NCI-H146 (cell line): Measurements from ENCODE around the gene COL6A2.
"Not testable (repeated sequence)": the region's sequence is repeated elsewhere in the genome, so short reads cannot be mapped to it uniquely, and the experiment has no call there.

Experiments
- DNase-seq: peaks from one replicate; lab custom pipeline; 2025; lab: John Stamatoyannopoulos, UW

The COL6A2 gene

DNA sequence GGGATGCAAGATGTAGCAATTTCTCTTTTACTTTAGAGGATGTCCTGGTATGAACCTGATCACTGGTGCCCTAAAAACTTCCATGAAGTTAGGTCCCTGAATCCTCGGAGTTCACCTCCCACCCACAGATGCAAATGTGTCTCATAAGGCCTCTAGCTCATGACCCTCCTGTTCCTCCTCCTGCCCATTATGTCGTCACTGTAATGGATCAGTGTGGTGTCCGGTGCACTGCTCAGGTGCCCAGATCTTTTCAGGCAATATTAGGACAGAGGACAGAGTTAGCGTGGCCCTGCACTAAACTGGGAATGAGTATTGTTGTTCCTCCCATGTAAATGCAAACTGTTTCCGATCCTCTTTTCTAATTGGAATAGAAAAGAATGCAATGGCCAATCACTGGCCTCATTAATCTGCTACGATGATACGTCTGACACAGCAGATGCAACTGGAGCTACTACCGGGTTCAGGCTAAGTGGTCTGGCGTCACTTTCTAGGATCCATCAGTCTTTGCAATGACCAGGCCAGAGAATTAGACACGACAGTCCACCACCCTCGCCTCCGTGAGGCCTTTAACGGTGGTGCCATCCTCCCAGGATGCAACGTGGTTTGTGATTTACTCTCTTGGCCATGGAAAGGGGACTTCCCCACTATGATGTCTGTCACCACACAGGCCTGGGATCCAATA, 3.4 kb upstream of the COL6A2 start:
- no peak for DNase-seq

DNA sequence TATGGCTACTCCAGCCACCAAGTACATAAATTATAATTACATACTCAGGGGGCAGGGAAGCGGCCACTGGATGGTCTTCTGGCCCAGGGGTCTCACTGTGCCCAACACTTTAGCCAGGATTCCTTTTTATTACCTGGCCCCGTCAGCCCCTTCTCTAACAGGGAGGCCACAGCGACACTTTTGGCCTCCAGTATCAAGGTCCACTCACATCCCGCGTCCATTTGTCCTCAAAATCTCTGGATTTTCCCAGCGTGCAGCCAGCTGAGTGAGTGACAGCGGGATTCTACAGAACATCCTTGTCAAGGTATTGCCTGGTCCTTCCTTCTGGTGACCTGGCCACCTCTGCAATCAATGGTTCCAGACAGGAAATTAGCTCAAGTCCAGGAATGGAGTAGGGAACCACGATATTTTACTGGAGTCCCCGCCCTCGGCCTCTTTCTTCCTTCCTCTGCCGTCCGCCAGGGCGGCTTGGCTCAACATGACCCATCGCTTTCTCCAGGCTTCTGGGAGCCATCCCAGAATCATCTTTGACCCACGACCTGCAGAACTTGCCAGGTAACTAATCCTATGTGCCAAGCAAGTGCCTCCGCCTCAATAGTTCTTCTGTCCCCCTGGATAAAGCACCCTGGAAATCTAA, 2.7 kb upstream of the COL6A2 start:
- DNase-seq: no peak

GRCh38 chr21:46095814-46096595, 1.9 kb upstream of the COL6A2 start:
- DNase-seq: no peak

GRCh38 chr21:46096596-46097335, 1.1 kb upstream of the COL6A2 start:
- no peak for DNase-seq

DNA sequence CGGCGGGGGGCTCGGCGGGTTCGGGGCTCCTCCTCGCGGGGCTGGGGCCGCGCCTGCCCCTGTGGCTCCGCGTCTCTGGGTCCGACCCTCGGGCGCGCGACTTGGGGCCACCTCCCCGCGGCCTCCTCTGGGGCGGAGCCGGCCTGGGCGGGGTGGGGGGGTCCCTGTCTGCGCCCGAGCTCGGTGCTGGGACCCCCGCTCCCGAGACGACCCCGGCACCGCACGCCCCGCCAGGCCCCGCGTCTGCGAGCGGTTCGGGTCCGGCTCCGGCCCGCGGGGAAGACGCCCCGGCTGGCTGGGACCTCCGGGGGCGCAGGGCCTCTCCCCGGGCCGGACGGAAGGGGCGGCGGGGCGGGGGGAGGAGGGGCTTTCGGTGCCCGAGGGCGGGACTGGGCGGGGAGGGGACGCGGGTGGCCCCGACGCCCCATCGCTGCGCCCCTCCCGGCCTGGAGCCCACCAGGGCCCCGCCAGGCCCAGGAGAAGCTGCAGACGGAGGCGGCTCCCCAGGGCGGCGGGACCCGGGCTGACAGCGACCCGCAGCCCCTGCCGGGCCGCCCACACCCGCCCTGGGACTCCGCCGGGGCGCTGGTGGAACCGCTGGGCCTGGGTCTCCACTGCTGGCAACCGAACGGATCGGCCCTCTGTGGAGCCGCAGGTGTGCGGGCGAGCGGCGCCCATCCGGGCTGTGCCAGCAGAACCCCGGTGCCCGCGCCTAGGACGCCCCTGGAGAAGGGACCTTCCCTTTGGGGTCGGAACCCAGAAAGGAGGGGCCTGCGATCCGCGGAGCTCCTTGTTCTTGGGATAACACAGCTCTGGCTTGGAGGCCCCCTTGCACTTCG, 610 bp downstream of the COL6A2 start:
- no peak for DNase-seq

DNA sequence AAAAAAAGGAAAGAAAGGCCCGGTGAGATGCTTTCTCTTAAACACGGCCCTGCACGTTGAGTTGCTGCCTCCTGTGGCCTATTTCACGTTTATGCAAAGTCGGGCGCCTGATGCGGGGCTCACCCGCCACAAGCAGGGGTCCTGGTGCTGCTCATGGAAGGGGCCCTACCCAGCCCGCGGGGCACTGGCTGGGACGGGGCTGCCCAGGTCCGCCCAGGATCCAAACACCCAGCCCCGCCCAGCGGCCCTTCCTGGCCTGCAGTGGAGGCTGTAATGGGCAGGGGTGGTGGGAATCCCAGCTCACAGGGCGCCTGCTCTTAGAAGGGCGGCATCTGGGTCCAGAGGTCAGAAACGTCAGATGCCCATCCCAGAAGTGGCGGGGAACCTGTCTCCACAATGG, 1.6 kb downstream of the COL6A2 start:
- no peak for DNase-seq

DNA sequence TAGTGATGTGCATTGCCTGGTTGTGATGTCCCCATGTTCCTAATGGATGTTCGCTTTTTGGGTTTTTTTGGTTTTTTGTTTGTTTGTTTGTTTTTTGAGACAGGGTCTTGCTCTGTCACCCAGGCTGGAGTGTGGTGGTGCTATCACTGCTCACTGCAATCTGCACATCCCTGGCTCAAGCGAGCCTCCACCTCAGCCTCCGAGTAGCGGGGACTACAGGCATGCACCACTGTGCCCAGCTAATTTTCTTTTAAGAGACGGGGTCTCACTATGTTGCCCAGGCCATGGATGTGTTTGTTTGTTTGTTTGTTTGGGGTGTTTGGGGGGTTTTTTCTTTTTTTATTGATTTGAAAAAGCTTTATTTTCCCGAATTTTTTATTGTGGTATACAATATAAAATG, 2.1 kb downstream of the COL6A2 start:
- no peak for DNase-seq

- no peak for DNase-seq
Measured at GRCh38 chr21:46100426-46100825, 2.5 kb downstream of the COL6A2 start.

GRCh38 chr21:46100906-46101305, 3.0 kb downstream of the COL6A2 start:
- DNase-seq: no peak

GRCh38 chr21:46104104-46104503, 6.2 kb downstream of the COL6A2 start:
- no peak for DNase-seq

DNA sequence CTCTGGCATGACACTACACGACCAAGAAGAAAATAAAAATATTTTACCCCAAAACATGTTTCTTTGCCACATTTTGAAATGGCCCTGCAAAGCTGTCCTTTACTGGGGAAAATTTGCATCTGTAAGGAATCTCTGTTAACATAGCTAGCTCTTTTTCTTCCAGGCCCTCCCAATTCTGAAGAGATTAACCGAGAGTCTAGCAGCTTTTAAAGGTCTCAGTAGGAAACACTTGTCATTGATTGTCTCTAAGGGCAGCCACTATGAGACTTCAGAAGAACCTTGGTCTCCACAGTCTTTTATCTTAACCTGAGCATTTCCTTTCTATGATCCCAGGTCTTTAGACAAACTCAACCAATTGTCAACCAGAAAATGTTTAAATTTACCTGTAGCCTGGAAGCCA, 9.5 kb downstream of the COL6A2 start:
- DNase-seq: not testable (repeated sequence)

- no peak for DNase-seq
Measured at GRCh38 chr21:46108827-46109312, 11.0 kb downstream of the COL6A2 start.

GRCh38 chr21:46109313-46110221, 11.7 kb downstream of the COL6A2 start:
- DNase-seq: no peak

DNA sequence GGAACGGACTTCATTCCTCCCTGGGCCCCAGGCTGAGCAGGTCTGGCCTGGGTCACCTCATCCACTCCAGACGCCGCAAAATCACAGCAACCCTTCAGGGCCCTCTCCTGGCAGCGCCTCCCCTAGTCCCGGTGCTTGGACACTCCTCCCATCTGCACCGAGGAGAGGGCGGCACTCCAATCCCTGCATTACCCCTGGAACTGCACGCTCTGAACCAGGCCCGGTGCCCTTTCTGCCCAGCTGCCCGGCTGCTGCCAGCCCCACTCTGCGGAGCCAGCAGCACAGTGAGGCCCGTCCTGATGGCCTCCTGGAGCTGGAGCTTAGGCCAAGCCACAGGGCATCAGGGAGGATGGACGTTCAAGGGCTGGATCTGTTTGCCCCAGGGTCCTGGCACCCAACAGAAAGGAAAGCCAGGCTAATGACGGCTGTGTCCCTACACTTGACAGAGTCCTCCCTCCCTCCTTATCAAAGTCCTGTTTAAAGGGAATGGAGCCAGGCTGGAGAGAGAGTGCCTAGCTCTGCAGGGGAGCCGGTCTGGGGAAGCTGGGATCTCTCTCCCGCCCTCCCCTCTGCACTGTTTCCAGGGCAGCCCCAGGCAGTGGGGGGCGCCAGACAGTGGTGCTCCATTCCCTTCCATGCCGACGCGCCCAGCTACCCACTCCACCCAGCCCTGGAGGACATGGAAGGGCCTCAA, 12.7 kb downstream of the COL6A2 start:
- DNase-seq: no peak

DNA sequence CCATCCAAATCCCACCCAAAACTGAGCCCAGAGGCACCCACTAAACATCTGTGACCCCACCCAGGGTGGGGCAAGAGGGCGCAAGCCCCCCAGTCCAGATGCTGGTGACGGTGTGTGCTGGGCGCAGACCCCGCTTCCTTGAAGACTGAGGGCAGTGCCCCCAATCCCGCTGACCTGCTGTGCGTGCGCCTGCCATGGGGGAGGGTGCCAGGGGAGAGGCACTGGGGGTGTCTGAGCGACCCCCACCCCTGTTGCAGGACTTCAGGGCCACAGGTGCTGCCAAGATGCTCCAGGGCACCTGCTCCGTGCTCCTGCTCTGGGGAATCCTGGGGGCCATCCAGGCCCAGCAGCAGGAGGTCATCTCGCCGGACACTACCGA, 13.3 kb downstream of the COL6A2 start:
- no peak for DNase-seq

GRCh38 chr21:46111857-46112724, 14.2 kb downstream of the COL6A2 start:
- no peak for DNase-seq

- DNase-seq: no peak
Measured at GRCh38 chr21:46112725-46113215, 14.9 kb downstream of the COL6A2 start.

- DNase-seq: no peak
Measured at GRCh38 chr21:46113497-46114176, 15.7 kb downstream of the COL6A2 start.
